Measurements from ENCODE around the gene OPCML. TPM values are rescaled to one million over a fixed set of nuclear protein-coding genes. Genes with fewer than 3 reads are reported as not detected.

OPCML gene
- total RNA-seq, 2 experiments from 2014 or later: not detected

- Mint-ChIP-seq H3K4me1 (no peaks in the 10 kb centered on the region), H3K27ac (no peak overlapping the region), H3K27me3 (no peaks in the 10 kb centered on the region), H3K36me3 (ENCODE audit: low read depth) (no peaks in the 10 kb centered on the region), H3K4me3 (no peak overlapping the region), H3K9me3 (ENCODE audit: low read depth) (peaks cover 4% of the 10 kb centered on the region)
- ATAC-seq: no peak
- no peak for DNase-seq
- CTCF ChIA-PET: no interaction called here
- intact Hi-C loops (cut with DNase I, micrococcal nuclease): no loop called here
- POLR2A ChIA-PET: no interaction called here
These were observed 193.7 kb downstream of the OPCML start for GRCh38 chr11:133338588-133338987.

GRCh38 chr11:133337951-133338418 lies 194.3 kb downstream of the OPCML start:
- ChIA-PET POLR2A (no interaction called here), CTCF (interaction anchor here (0.9 kb wide), 1 partner anchor 183 kb away, joined by 3 read pairs; no protein-coding TSS in a partner anchor)
- no peaks in the 10 kb centered on the region for H3K36me3 Mint-ChIP-seq (ENCODE audit: low read depth)
- H3K27me3 Mint-ChIP-seq: no peaks in the 10 kb centered on the region
- intact Hi-C loops (cut with DNase I, micrococcal nuclease): no loop called here
- no peak overlapping the region for H3K27ac Mint-ChIP-seq
- peaks cover 4% of the 10 kb centered on the region for H3K9me3 Mint-ChIP-seq (ENCODE audit: low read depth)
- H3K4me1 Mint-ChIP-seq: no peaks in the 10 kb centered on the region
- DNase-seq (no peak), ATAC-seq (no peak)
- H3K4me3 Mint-ChIP-seq: no peak overlapping the region

GRCh38 chr11:133337193-133337592 lies 195.1 kb downstream of the OPCML start:
- ATAC-seq (no peak), DNase-seq (no peak)
- Mint-ChIP-seq H3K4me1 (no peaks in the 10 kb centered on the region), H3K4me3 (no peak overlapping the region), H3K36me3 (ENCODE audit: low read depth) (no peaks in the 10 kb centered on the region), H3K9me3 (ENCODE audit: low read depth) (peaks cover 5% of the 10 kb centered on the region), H3K27ac (no peak overlapping the region), H3K27me3 (no peaks in the 10 kb centered on the region)
- intact Hi-C loops (cut with DNase I, micrococcal nuclease): no loop called here
- ChIA-PET POLR2A (no interaction called here), CTCF (interaction anchor here (0.9 kb wide), 1 partner anchor 184 kb away, joined by 3 read pairs; no protein-coding TSS in a partner anchor)

- no peaks in the 10 kb centered on the region for H3K4me1 Mint-ChIP-seq
- H3K4me3 Mint-ChIP-seq: no peak overlapping the region
- H3K9me3 Mint-ChIP-seq (ENCODE audit: low read depth): peaks cover 7% of the 10 kb centered on the region
- no peak for DNase-seq
- ChIA-PET POLR2A (no interaction called here), CTCF (no interaction called here)
- intact Hi-C loops (cut with DNase I, micrococcal nuclease): no loop called here
- no peaks in the 10 kb centered on the region for H3K36me3 Mint-ChIP-seq (ENCODE audit: low read depth)
- no peak overlapping the region for H3K27ac Mint-ChIP-seq
- no peaks in the 10 kb centered on the region for H3K27me3 Mint-ChIP-seq
- no peak for ATAC-seq
These were observed 201.3 kb downstream of the OPCML start for GRCh38 chr11:133331031-133331430.

- ChIA-PET CTCF (no interaction called here), POLR2A (no interaction called here)
- Mint-ChIP-seq H3K4me3 (no peak overlapping the region), H3K9me3 (ENCODE audit: low read depth) (peaks cover 1% of the 10 kb centered on the region), H3K4me1 (no peaks in the 10 kb centered on the region), H3K27me3 (peaks cover 4% of the 10 kb centered on the region), H3K27ac (no peak overlapping the region), H3K36me3 (ENCODE audit: low read depth) (no peaks in the 10 kb centered on the region)
- intact Hi-C loops (cut with DNase I, micrococcal nuclease): no loop called here
- ATAC-seq: no peak
- DNase-seq: no peak
These were observed 205.5 kb downstream of the OPCML start for GRCh38 chr11:133326849-133327248.

GRCh38 chr11:133326332-133326731 lies 206.0 kb downstream of the OPCML start:
- no peaks in the 10 kb centered on the region for H3K36me3 Mint-ChIP-seq (ENCODE audit: low read depth)
- peaks cover 4% of the 10 kb centered on the region for H3K27me3 Mint-ChIP-seq
- H3K27ac Mint-ChIP-seq: no peak overlapping the region
- ChIA-PET CTCF (no interaction called here), POLR2A (no interaction called here)
- intact Hi-C loops (cut with DNase I, micrococcal nuclease): no loop called here
- H3K9me3 Mint-ChIP-seq (ENCODE audit: low read depth): peaks cover 1% of the 10 kb centered on the region
- no peak overlapping the region for H3K4me3 Mint-ChIP-seq
- DNase-seq (no peak), ATAC-seq (no peak)
- no peaks in the 10 kb centered on the region for H3K4me1 Mint-ChIP-seq

- ATAC-seq: no peak
- Mint-ChIP-seq H3K27ac (no peak overlapping the region), H3K36me3 (ENCODE audit: low read depth) (no peaks in the 10 kb centered on the region), H3K4me1 (no peaks in the 10 kb centered on the region), H3K9me3 (ENCODE audit: low read depth) (peaks cover 1% of the 10 kb centered on the region), H3K27me3 (peaks cover 4% of the 10 kb centered on the region), H3K4me3 (no peak overlapping the region)
- ChIA-PET CTCF (no interaction called here), POLR2A (no interaction called here)
- intact Hi-C loops (cut with DNase I, micrococcal nuclease): no loop called here
- no peak for DNase-seq
These were observed 206.6 kb downstream of the OPCML start for GRCh38 chr11:133325711-133326110.

- ChIA-PET POLR2A (no interaction called here), CTCF (no interaction called here)
- H3K4me3 Mint-ChIP-seq: no peak overlapping the region
- no peaks in the 10 kb centered on the region for H3K36me3 Mint-ChIP-seq (ENCODE audit: low read depth)
- no peaks in the 10 kb centered on the region for H3K4me1 Mint-ChIP-seq
- intact Hi-C loops (cut with DNase I, micrococcal nuclease): no loop called here
- DNase-seq: no peak
- peaks cover 4% of the 10 kb centered on the region for H3K27me3 Mint-ChIP-seq
- no peak for ATAC-seq
- H3K9me3 Mint-ChIP-seq (ENCODE audit: low read depth): peaks cover 1% of the 10 kb centered on the region
- H3K27ac Mint-ChIP-seq: no peak overlapping the region
These were observed 208.9 kb downstream of the OPCML start for GRCh38 chr11:133323354-133323753.

GRCh38 chr11:133318221-133318620 lies 214.1 kb downstream of the OPCML start:
- intact Hi-C loops (cut with DNase I, micrococcal nuclease): no loop called here
- no peak for DNase-seq
- CTCF ChIA-PET: no interaction called here
- Mint-ChIP-seq H3K4me1 (no peaks in the 10 kb centered on the region), H3K27ac (no peak overlapping the region), H3K27me3 (peaks cover 3% of the 10 kb centered on the region), H3K36me3 (ENCODE audit: low read depth) (no peaks in the 10 kb centered on the region), H3K9me3 (ENCODE audit: low read depth) (no peaks in the 10 kb centered on the region), H3K4me3 (no peak overlapping the region)
- ATAC-seq: no peak
- POLR2A ChIA-PET: no interaction called here

- ATAC-seq: no peak
- intact Hi-C loops (cut with DNase I, micrococcal nuclease): no loop called here
- H3K4me1 Mint-ChIP-seq: no peaks in the 10 kb centered on the region
- no peaks in the 10 kb centered on the region for H3K9me3 Mint-ChIP-seq (ENCODE audit: low read depth)
- H3K36me3 Mint-ChIP-seq (ENCODE audit: low read depth): no peaks in the 10 kb centered on the region
- peaks cover 2% of the 10 kb centered on the region for H3K27me3 Mint-ChIP-seq
- POLR2A ChIA-PET: no interaction called here
- H3K27ac Mint-ChIP-seq: no peak overlapping the region
- H3K4me3 Mint-ChIP-seq: no peak overlapping the region
- DNase-seq: no peak
- CTCF ChIA-PET: no interaction called here
These were observed 221.1 kb downstream of the OPCML start for GRCh38 chr11:133311230-133311629.

- no peaks in the 10 kb centered on the region for H3K4me1 Mint-ChIP-seq
- no peak overlapping the region for H3K4me3 Mint-ChIP-seq
- H3K9me3 Mint-ChIP-seq (ENCODE audit: low read depth): no peaks in the 10 kb centered on the region
- peaks cover 2% of the 10 kb centered on the region for H3K27me3 Mint-ChIP-seq
- intact Hi-C loops (cut with DNase I, micrococcal nuclease): no loop called here
- no peak overlapping the region for H3K27ac Mint-ChIP-seq
- no peak for ATAC-seq
- DNase-seq: no peak
- H3K36me3 Mint-ChIP-seq (ENCODE audit: low read depth): no peaks in the 10 kb centered on the region
- ChIA-PET CTCF (no interaction called here), POLR2A (no interaction called here)
These were observed 226.3 kb downstream of the OPCML start for GRCh38 chr11:133306019-133306418.

- H3K36me3 Mint-ChIP-seq (ENCODE audit: low read depth): no peaks in the 10 kb centered on the region
- intact Hi-C loops (cut with DNase I, micrococcal nuclease): no loop called here
- ChIA-PET CTCF (interaction anchor here (0.6 kb wide), 1 partner anchor 56 kb away, joined by 3 read pairs; no protein-coding TSS in a partner anchor), POLR2A (no interaction called here)
- no peaks in the 10 kb centered on the region for H3K4me1 Mint-ChIP-seq
- H3K27ac Mint-ChIP-seq: no peak overlapping the region
- H3K27me3 Mint-ChIP-seq: peaks cover 2% of the 10 kb centered on the region
- no peak overlapping the region for H3K4me3 Mint-ChIP-seq
- ATAC-seq: no peak
- no peak for DNase-seq
- H3K9me3 Mint-ChIP-seq (ENCODE audit: low read depth): no peaks in the 10 kb centered on the region
These were observed 226.9 kb downstream of the OPCML start for GRCh38 chr11:133305208-133305956.
